Adipocyte (in vitro differentiated cells): Measurements from ENCODE around the gene TEPSIN.

ENCODE experiments used
- DNase-seq: peaks from one replicate; pipeline ENCODE4 v3.0.0-alpha.2; 2015; ENCODE audit warnings: low read depth
- H3K27me3 ChIP-seq: replicated peaks from 2 replicates; pipeline ENCODE4 v1.7.0; 2013; ENCODE audit warnings: mild to moderate bottlenecking, low read length, moderate library complexity; ENCODE audit not compliant: control insufficient read depth, insufficient read depth
- H3K36me3 ChIP-seq: 2 replicates; pipeline ENCODE4 v1.7.0; 2013; ENCODE audit warnings: low read length, mild to moderate bottlenecking, moderate library complexity; ENCODE audit not compliant: control insufficient read depth, insufficient read depth, severe bottlenecking
- H3K4me1 ChIP-seq: 2 replicates; pipeline ENCODE4 v1.7.0; 2013; ENCODE audit warnings: mild to moderate bottlenecking, low read length, moderate library complexity; ENCODE audit not compliant: control insufficient read depth, insufficient read depth
- H3K4me3 ChIP-seq: 2 replicates; pipeline ENCODE4 v1.7.0; 2013; ENCODE audit warnings: mild to moderate bottlenecking, low read length, moderate library complexity
- H3K9ac ChIP-seq: 2 replicates; pipeline ENCODE4 v1.7.0; 2013; ENCODE audit warnings: mild to moderate bottlenecking, low read length, moderate library complexity
- H3K9me3 ChIP-seq: 2 replicates; pipeline ENCODE4 v1.7.0; 2013; ENCODE audit warnings: mild to moderate bottlenecking, low read length, moderate library complexity; ENCODE audit not compliant: control insufficient read depth

The TEPSIN gene

DNA sequence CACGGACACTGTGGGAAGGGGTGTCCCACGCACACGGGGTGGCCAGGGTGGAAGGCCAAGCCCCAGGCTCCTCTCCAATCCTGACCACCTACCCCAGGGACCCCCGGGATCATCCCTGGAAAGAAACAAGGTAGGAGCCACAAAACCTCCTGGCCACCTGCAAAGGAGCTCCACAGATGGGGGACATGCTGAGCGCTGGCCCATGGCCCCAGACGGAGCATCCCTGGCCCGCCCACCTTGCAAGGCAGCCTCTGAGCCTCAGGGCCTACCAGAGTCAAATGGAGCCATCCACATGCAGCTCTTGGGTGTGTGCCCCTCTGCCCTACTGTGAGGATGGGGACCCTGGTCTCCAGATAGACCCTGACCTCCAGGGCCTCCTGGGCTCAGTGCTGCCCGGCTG is 40.0 kb upstream of the TEPSIN start:
- no peaks in the 10 kb centered on the region for H3K27me3 ChIP-seq
- H3K4me1 ChIP-seq = no peaks in the 10 kb centered on the region
- H3K4me3 ChIP-seq = no peak overlapping the region
- no peaks in the 10 kb centered on the region for H3K9me3 ChIP-seq
- DNase-seq = no peak
- no peak overlapping the region for H3K9ac ChIP-seq
- H3K36me3 ChIP-seq = peaks cover 74% of the 10 kb centered on the region

- peaks cover 78% of the 10 kb centered on the region for H3K36me3 ChIP-seq
- no peak for DNase-seq
These were observed 39.3 kb upstream of the TEPSIN start for GRCh38 chr17:81277946-81278693.

DNA sequence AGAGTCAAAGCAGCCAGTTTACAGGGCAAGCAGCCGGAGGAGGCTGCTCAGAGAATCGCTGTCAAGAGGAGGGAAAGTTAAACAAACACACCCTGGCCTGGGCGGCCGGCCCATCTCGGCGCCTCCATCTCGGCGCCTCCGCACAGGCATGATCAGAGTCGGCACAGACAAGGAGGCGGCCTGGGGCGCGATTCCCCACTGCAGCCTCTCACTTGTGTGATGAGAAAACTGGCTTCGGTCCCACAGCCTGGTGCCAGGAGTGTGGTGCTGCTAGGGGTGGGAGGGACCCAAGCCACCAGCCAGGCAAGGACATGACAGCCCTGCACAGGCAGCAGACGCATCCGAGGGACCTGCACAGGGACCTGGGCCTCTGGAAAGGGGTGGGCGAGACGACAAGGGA is 38.6 kb upstream of the TEPSIN start:
- no peak overlapping the region for H3K9ac ChIP-seq
- no peaks in the 10 kb centered on the region for H3K9me3 ChIP-seq
- no peaks in the 10 kb centered on the region for H3K4me1 ChIP-seq
- H3K36me3 ChIP-seq = peaks cover 78% of the 10 kb centered on the region
- H3K27me3 ChIP-seq = no peaks in the 10 kb centered on the region
- H3K4me3 ChIP-seq = no peak overlapping the region
- no peak for DNase-seq

More at GRCh38 chr17:81277946-81278693, 39.3 kb upstream of the TEPSIN start:
- no peaks in the 10 kb centered on the region for H3K9me3 ChIP-seq
- no peak overlapping the region for H3K9ac ChIP-seq
- H3K4me1 ChIP-seq = no peaks in the 10 kb centered on the region
- H3K4me3 ChIP-seq = no peak overlapping the region
- no peaks in the 10 kb centered on the region for H3K27me3 ChIP-seq

GRCh38 chr17:81276781-81277180 is 37.9 kb upstream of the TEPSIN start:
- Histone ChIP-seq H3K36me3 (peaks cover 78% of the 10 kb centered on the region), H3K9ac (no peak overlapping the region), H3K9me3 (no peaks in the 10 kb centered on the region), H3K4me1 (no peaks in the 10 kb centered on the region), H3K27me3 (no peaks in the 10 kb centered on the region), H3K4me3 (no peak overlapping the region)
- DNase-seq = no peak

- DNase-seq = no peak
- H3K36me3 ChIP-seq = peaks cover 71% of the 10 kb centered on the region
- no peak overlapping the region for H3K4me3 ChIP-seq
These were observed 35.6 kb upstream of the TEPSIN start for GRCh38 chr17:81274471-81274855.

GRCh38 chr17:81273698-81274470 is 35.0 kb upstream of the TEPSIN start:
- DNase-seq = no peak
- Histone ChIP-seq H3K36me3 (peaks cover 71% of the 10 kb centered on the region), H3K9me3 (no peaks in the 10 kb centered on the region)

More at GRCh38 chr17:81274471-81274855, 35.6 kb upstream of the TEPSIN start:
- Histone ChIP-seq H3K27me3 (no peaks in the 10 kb centered on the region), H3K9me3 (no peaks in the 10 kb centered on the region), H3K4me1 (no peaks in the 10 kb centered on the region), H3K9ac (no peak overlapping the region)

DNA sequence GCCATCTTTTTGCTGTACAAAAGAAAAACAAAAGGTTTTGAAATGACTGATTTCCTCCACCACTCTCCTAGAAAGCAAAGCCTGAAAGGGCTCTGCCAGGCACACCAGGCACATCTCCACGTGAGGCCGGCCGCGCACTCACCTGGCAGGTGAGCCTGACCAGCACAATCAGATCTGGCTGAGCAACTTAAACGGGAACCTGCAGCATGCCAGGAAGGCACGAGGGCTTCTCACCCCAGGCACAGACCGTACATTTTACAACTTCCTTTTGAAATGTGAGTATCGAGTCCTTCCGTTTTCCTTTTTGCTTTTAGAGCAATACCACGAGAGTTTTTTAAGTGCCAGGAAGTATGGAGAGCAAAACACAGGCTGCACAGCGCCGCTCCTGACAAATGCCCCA is 33.8 kb upstream of the TEPSIN start:
- Histone ChIP-seq H3K9ac (no peak overlapping the region), H3K4me1 (peaks cover 1% of the 10 kb centered on the region), H3K27me3 (no peaks in the 10 kb centered on the region), H3K36me3 (peaks cover 74% of the 10 kb centered on the region), H3K4me3 (no peak overlapping the region), H3K9me3 (no peaks in the 10 kb centered on the region)
- no peak for DNase-seq

More at GRCh38 chr17:81273698-81274470, 35.0 kb upstream of the TEPSIN start:
- no peaks in the 10 kb centered on the region for H3K4me1 ChIP-seq
- H3K27me3 ChIP-seq = no peaks in the 10 kb centered on the region
- no peak overlapping the region for H3K4me3 ChIP-seq
- H3K9ac ChIP-seq = no peak overlapping the region

- Histone ChIP-seq H3K9ac (no peak overlapping the region), H3K27me3 (no peaks in the 10 kb centered on the region), H3K9me3 (no peaks in the 10 kb centered on the region), H3K36me3 (peaks cover 61% of the 10 kb centered on the region), H3K4me1 (peaks cover 9% of the 10 kb centered on the region), H3K4me3 (no peak overlapping the region)
- no peak for DNase-seq
These were observed 32.4 kb upstream of the TEPSIN start for GRCh38 chr17:81271226-81271625.

DNA sequence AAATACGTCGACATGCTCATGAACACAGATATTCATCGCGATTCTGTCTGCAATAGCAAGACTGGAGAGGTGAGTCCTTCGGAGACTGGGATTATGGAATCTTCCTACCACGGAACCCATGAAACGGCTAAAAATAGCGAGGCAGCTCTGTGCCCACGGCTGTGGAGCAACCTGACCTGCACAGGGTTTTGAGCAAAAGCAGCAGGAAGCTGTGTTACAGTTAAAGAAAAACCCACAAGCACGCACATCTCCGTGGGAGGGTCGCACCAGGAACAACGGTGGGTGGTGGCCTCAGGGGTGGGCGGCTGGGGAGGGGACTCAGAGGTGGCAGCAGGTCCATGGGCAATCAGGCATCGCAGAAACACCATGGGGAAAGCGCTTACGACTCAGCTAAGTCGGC is 31.4 kb upstream of the TEPSIN start:
- Histone ChIP-seq H3K27me3 (no peaks in the 10 kb centered on the region), H3K4me3 (no peak overlapping the region), H3K4me1 (peaks cover 9% of the 10 kb centered on the region), H3K9me3 (no peaks in the 10 kb centered on the region), H3K9ac (no peak overlapping the region), H3K36me3 (peaks cover 63% of the 10 kb centered on the region)
- no peak for DNase-seq

GRCh38 chr17:81267390-81268067 is 28.7 kb upstream of the TEPSIN start:
- Histone ChIP-seq H3K9me3 (no peaks in the 10 kb centered on the region), H3K36me3 (peaks cover 63% of the 10 kb centered on the region), H3K27me3 (no peaks in the 10 kb centered on the region), H3K4me3 (no peak overlapping the region), H3K4me1 (peaks cover 9% of the 10 kb centered on the region), H3K9ac (no peak overlapping the region)
- DNase-seq = no peak

- peaks cover 9% of the 10 kb centered on the region for H3K4me1 ChIP-seq
- no peaks in the 10 kb centered on the region for H3K27me3 ChIP-seq
- no peaks in the 10 kb centered on the region for H3K9me3 ChIP-seq
- peaks cover 71% of the 10 kb centered on the region for H3K36me3 ChIP-seq
- no peak overlapping the region for H3K9ac ChIP-seq
- H3K4me3 ChIP-seq = no peak overlapping the region
- no peak for DNase-seq
These were observed 26.7 kb upstream of the TEPSIN start for GRCh38 chr17:81265576-81265975.
